H1 (cell line): ENCODE measurements around the gene NFASC. TPM values are rescaled to one million over a fixed set of nuclear protein-coding genes. Genes with fewer than 3 reads are reported as not detected.

Experiments used
- SP1 ChIP-seq: IDR thresholded peaks from 2 replicates; pipeline ENCODE4 v1.6.1; 2011; ENCODE audit warnings: low read depth, low read length
- polyA plus RNA-seq, 7 experiments: library from polyadenylated mRNA; depleted of rRNA in 3 of 7; stranded (reverse) in 5 of 7; unstranded in 2 of 7; fragments of >200 nt in 5 of 7; fragments of 200-250 nt in 2 of 7; gene quantifications; 1 replicate in 5 of 7; 2 replicates in 1 of 7; 4 replicates in 1 of 7; pipeline versions ENCODE4 v1.2.1 to v1.2.3, GENCODE V29; 2011 to 2013; ENCODE audit warnings: missing spikeins in 2 of 7, mixed read lengths in 2 of 7
- total RNA-seq: library from RNA; stranded (reverse); fragmentation: NEBNext Ultra II Directional; extraction: Animal tissue kit (Norgen Biotek cat#: 25700); gene quantifications from 2 replicates; pipeline ENCODE4 v1.2.1, GENCODE V29; 2021
- TF ChIP-seq, protein P1 (sequence below): IDR thresholded peaks from 2 replicates; pipeline ENCODE4 v1.6.1; 2012; ENCODE audit warnings: inconsistent platforms

The NFASC gene
- total and polyA plus RNA-seq, 2 of the 8 experiments (the other 6 are each of a cell fraction or from before 2014, with no cell fraction given), result 5.0 to 15.2 TPM

- TF ChIP-seq, protein P1, sequence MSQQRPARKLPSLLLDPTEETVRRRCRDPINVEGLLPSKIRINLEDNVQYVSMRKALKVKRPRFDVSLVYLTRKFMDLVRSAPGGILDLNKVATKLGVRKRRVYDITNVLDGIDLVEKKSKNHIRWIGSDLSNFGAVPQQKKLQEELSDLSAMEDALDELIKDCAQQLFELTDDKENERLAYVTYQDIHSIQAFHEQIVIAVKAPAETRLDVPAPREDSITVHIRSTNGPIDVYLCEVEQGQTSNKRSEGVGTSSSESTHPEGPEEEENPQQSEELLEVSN, result no peak
- no peak for TF ChIP-seq SP1
- TF ChIP-seq, all 59 proteins: peak for 0
These were observed 859 bp downstream of the NFASC start (continued) for GRCh38 chr1:204871405-204872037.
